Ovary (tissue), 3 donors: ENCODE data around the gene IGFBP2.

Source experiments
- CTCF ChIP-seq, 3 donors: fragments of 450-650 bp in 2 of 3; fragments of 200-600 bp in 1 of 3; IDR thresholded peaks; one replicate each; pipeline versions ENCODE4 v1.5.1 to v1.8.0; 2016 to 2022; ENCODE audit warnings: antibody characterized with exemption in 3 of 3, mild to moderate bottlenecking in 1 of 3
- EP300 ChIP-seq: sonication (generic); formaldehyde crosslinking; IDR thresholded peaks from one replicate; pipeline ENCODE4 v1.6.1; 2017; ENCODE audit warnings: antibody characterized with exemption
- POLR2A ChIP-seq: fragments of 450-650 bp; IDR thresholded peaks from one replicate; pipeline ENCODE4 v1.6.1; 2017; ENCODE audit warnings: antibody characterized with exemption, mild to moderate bottlenecking, moderate library complexity
- donor health status: DM: no; HTN: no; CAD: no.

GRCh38 chr2:216648105-216648504, 14.9 kb downstream of the IGFBP2 start:
- TF ChIP-seq CTCF (IDR thresholded peaks at IDR 0.05), result no peak
- no peak for TF ChIP-seq POLR2A
- TF ChIP-seq EP300, result no peak
